K562 (cell line): ENCODE results near the gene SDCCAG8. TPM values are rescaled to one million over a fixed set of nuclear protein-coding genes. Genes with fewer than 3 reads are reported as not detected.

ENCODE experiments used
- ATAC-seq: fragments of 200-7000 bp; cut with Tn5 transposase; 3 replicates; pipeline ENCODE4 v1.9.1; 2020; ENCODE audit warnings: moderate library complexity
- BruUV-seq: library from RNA; stranded (reverse); fragments of 400-500 nt; replicated peaks from 2 replicates; lab custom pipeline; 2021; lab: Mats Ljungman, UMichigan
- CTCF ChIA-PET: fragments of 300-600 bp; formaldehyde crosslinking; extraction: SDS; loops from one replicate; lab custom pipeline; 2021; ENCODE audit warnings: low intra/inter-chr PET ratio; lab: Yijun Ruan, JAX
- POLR2A ChIA-PET: fragments of 300-600, 350-650 bp; sonication (Branson Sonifier 250); formaldehyde crosslinking; extraction: SDS; loops from one replicate; lab custom pipeline; 2021; ENCODE audit warnings: antibody characterized with exemption, inconsistent platforms; lab: Yijun Ruan, JAX
- DNase-seq, 4 experiments: peaks; one replicate each; pipeline versions ENCODE4 v3.0.0 to v3.0.0-alpha.2; 2011 to 2018; ENCODE audit warnings: low spot score in 3 of 4, mixed read lengths in 3 of 4; ENCODE audit errors: extremely low read depth in 1 of 4
- FAIRE-seq: peaks from 2 replicates; lab custom pipeline; 2011; peaks lifted over from hg19 to GRCh38; lab: Jason Lieb, UNC
- H2AFZ ChIP-seq: 2 replicates; pipeline ENCODE4 v1.6.0; 2011; ENCODE audit warnings: low read depth, low read length, control low read depth, inconsistent platforms
- H3K27ac ChIP-seq: fragments of 200-600 bp; 3 replicates; pipeline ENCODE4 v1.8.0; 2011; ENCODE audit warnings: low read depth, mild to moderate bottlenecking, control low read depth, inconsistent platforms, low read length, moderate library complexity, mixed read lengths; ENCODE audit errors: extremely low read depth
- H3K27me3 ChIP-seq, 2 experiments: fragments of 300-600 bp in 1 of 2; 2 replicates in 1 of 2; 3 replicates in 1 of 2; pipeline versions ENCODE4 v1.6.0 to v1.8.0; 2011; ENCODE audit warnings: inconsistent platforms in 2 of 2, low read length in 2 of 2, mild to moderate bottlenecking in 1 of 2, mixed read lengths in 1 of 2, moderate library complexity in 1 of 2; ENCODE audit not compliant: control insufficient read depth in 2 of 2, insufficient read depth in 2 of 2
- H3K36me3 ChIP-seq: fragments of 300-600 bp; 3 replicates; pipeline ENCODE4 v1.8.0; 2011; ENCODE audit warnings: mild to moderate bottlenecking, low read length, inconsistent platforms; ENCODE audit not compliant: control insufficient read depth, insufficient read depth
- H3K4me1 ChIP-seq, 2 experiments: fragments of 200-600 bp in 1 of 2; replicated peaks in 1 of 2; 2 replicates in 1 of 2; 3 replicates in 1 of 2; pipeline versions ENCODE4 v1.5.1 to v1.8.0; 2011; ENCODE audit warnings: inconsistent platforms in 2 of 2, low read length in 2 of 2, mild to moderate bottlenecking in 1 of 2, mixed read lengths in 1 of 2, moderate library complexity in 1 of 2; ENCODE audit not compliant: control insufficient read depth in 2 of 2, insufficient read depth in 2 of 2
- H3K4me2 ChIP-seq: 2 replicates; pipeline ENCODE4 v1.6.1; 2011; ENCODE audit warnings: low read length, control low read depth, inconsistent platforms, mixed read lengths; ENCODE audit not compliant: insufficient read depth
- H3K4me3 ChIP-seq: fragments of 200-600 bp; sonication (generic), shearing (Covaris generic); 2 replicates; pipeline ENCODE4 v1.5.1; 2016; ENCODE audit warnings: control low read depth, inconsistent platforms
- H3K79me2 ChIP-seq: fragments of 200-600 bp; 3 replicates; pipeline ENCODE4 v1.8.0; 2011; ENCODE audit warnings: low read length, inconsistent platforms; ENCODE audit not compliant: control insufficient read depth, insufficient read depth
- H3K9ac ChIP-seq, 2 experiments: 2 replicates each; pipeline versions ENCODE4 v1.6.0 to v1.6.1; 2011; ENCODE audit warnings: low read depth in 2 of 2, low read length in 2 of 2, control low read depth in 1 of 2, inconsistent platforms in 1 of 2, mild to moderate bottlenecking in 1 of 2, mixed read lengths in 1 of 2; ENCODE audit not compliant: insufficient read depth in 1 of 2
- H3K9me1 ChIP-seq: one replicate; pipeline ENCODE4 v1.6.0; 2011; ENCODE audit warnings: inconsistent platforms, mild to moderate bottlenecking, low read length, moderate library complexity; ENCODE audit not compliant: control insufficient read depth, insufficient read depth
- H3K9me3 ChIP-seq: replicated peaks from 2 replicates; pipeline ENCODE4 v1.5.1; 2011; ENCODE audit warnings: low read depth, low read length, inconsistent platforms; ENCODE audit not compliant: control insufficient read depth, insufficient read depth
- H4K20me1 ChIP-seq: replicated peaks from 2 replicates; pipeline ENCODE4 v1.6.1; 2011; ENCODE audit warnings: low read length, inconsistent platforms, mixed read lengths; ENCODE audit not compliant: control insufficient read depth, insufficient read depth
- ARID3B ChIP-seq: fragments of 250-450 bp; sonication (Bioruptor Pico); IDR thresholded peaks from 2 replicates; pipeline ENCODE4 v1.4.0; 2020; ENCODE audit warnings: borderline replicate concordance
- ARNT ChIP-seq, 2 experiments: fragments of 450-650 bp; IDR thresholded peaks; 2 replicates each; pipeline ENCODE4 v1.6.1; 2016; ENCODE audit warnings: mild to moderate bottlenecking in 1 of 2
- CREBBP ChIP-seq: IDR thresholded peaks from one replicate; pipeline ENCODE4 v1.6.1; 2012; ENCODE audit warnings: low read depth, mild to moderate bottlenecking, control low read depth, inconsistent platforms, low read length
- EP400 ChIP-seq: fragments of 450-650 bp; IDR thresholded peaks from 2 replicates; pipeline ENCODE4 v1.6.1; 2017; ENCODE audit warnings: antibody characterized with exemption, mild to moderate bottlenecking, moderate library complexity
- HDAC8 ChIP-seq: fragments of 450-650 bp; IDR thresholded peaks from 2 replicates; pipeline ENCODE4 v1.6.1; 2016; ENCODE audit warnings: mild to moderate bottlenecking, missing genetic modification characterization, moderate library complexity, missing compliant biosample characterization
- PML ChIP-seq: IDR thresholded peaks from 2 replicates; pipeline ENCODE4 v1.6.1; 2012; ENCODE audit warnings: low read length, inconsistent platforms
- POLR2H ChIP-seq: IDR thresholded peaks from 2 replicates; pipeline ENCODE4 v1.6.1; 2016; ENCODE audit warnings: missing genetic modification characterization, low read depth, mild to moderate bottlenecking, control low read depth, missing compliant biosample characterization, moderate library complexity
- SMAD1 ChIP-seq: fragments of 150-350 bp; IDR thresholded peaks from 2 replicates; pipeline ENCODE4 v1.6.1; 2014; ENCODE audit warnings: low read length, low read depth; ENCODE audit not compliant: partially characterized antibody
- TAF1 ChIP-seq: IDR thresholded peaks from 2 replicates; pipeline ENCODE4 v1.6.1; 2011; ENCODE audit warnings: mild to moderate bottlenecking, low read length, moderate library complexity; ENCODE audit not compliant: insufficient read depth, control insufficient read depth, severe bottlenecking; ENCODE audit errors: extremely low read depth
- TCF3 ChIP-seq: sonication (generic); formaldehyde crosslinking; IDR thresholded peaks from 2 replicates; pipeline ENCODE4 v1.4.0; 2020; ENCODE audit warnings: mild to moderate bottlenecking, missing genetic modification reagents
- ZFPM2 ChIP-seq: fragments of 250-450 bp; sonication (Bioruptor Pico); IDR thresholded peaks from 2 replicates; pipeline ENCODE4 v1.5.1; 2022; ENCODE audit warnings: mild to moderate bottlenecking
- ZNF12 ChIP-seq: sonication (generic); formaldehyde crosslinking; IDR thresholded peaks from 2 replicates; pipeline ENCODE4 v1.4.0; 2020; ENCODE audit warnings: mild to moderate bottlenecking, missing genetic modification reagents
- ZNF436 ChIP-seq: fragments of 250-450, 450-650 bp; sonication (Bioruptor Pico); formaldehyde crosslinking; IDR thresholded peaks from 2 replicates; pipeline ENCODE4 v1.7.0; 2020; ENCODE audit warnings: mild to moderate bottlenecking
- ZNF740 ChIP-seq, 3 experiments: fragments of 200-800 bp in 1 of 3; sonication (Bioruptor generic) in 1 of 3; sonication (generic) in 1 of 3; formaldehyde crosslinking in 1 of 3; IDR thresholded peaks; 2 replicates each; pipeline versions ENCODE4 v1.6.1 to v1.8.0; 2016 to 2022; ENCODE audit warnings: mild to moderate bottlenecking in 2 of 3, missing compliant biosample characterization in 2 of 3, missing genetic modification characterization in 2 of 3, missing genetic modification reagents in 1 of 3
- whole genome bisulfite sequencing: fragments of 100-300 bp; shearing (Covaris generic); methylation state at CpG from one replicate; pipeline ENCODE4 v1.1.6; 2016; ENCODE audit warnings: low coverage, mixed read lengths; ENCODE audit not compliant: insufficient coverage; ENCODE audit errors: missing lambda C conversion rate; 5-methylcytosine and 5-hydroxymethylcytosine counted together
- in situ Hi-C: fragments of 300-500 bp; cut with MboI; formaldehyde crosslinking; loops from 4 replicates; pipeline ENCODE4 v1.15.0; 2018; ENCODE audit warnings: inconsistent platforms, mixed read lengths
- intact Hi-C: fragments of 100-400 bp; cut with micrococcal nuclease; formaldehyde crosslinking; loops from 2 replicates; pipeline ENCODE4 v1.14.2; 2022
- polyA plus RNA-seq, 8 experiments: library from polyadenylated mRNA; depleted of rRNA in 4 of 8; stranded (reverse) in 5 of 8; unstranded in 3 of 8; fragments of >200 nt; fragmentation: Nextera tagmentation in 2 of 8; fragmentation: Illumina TruSeq in 1 of 8; extraction: Ambion mirVana in 2 of 8; extraction: Trizol in 1 of 8; gene quantifications; 2 replicates each; pipeline versions ENCODE4 v1.2.1 to v1.2.3, GENCODE V29; 2011 to 2014; ENCODE audit warnings: inconsistent platforms in 1 of 8, missing spikeins in 1 of 8
- total RNA-seq, 7 experiments: library from RNA; depleted of rRNA in 6 of 7; stranded (reverse); fragments of >200 nt in 6 of 7; fragmentation: Illumina TruSeq in 2 of 7; extraction: Trizol in 2 of 7; gene quantifications; 2 replicates each; pipeline versions ENCODE4 v1.2.1 to v1.2.3, GENCODE V29; 2011 to 2021; ENCODE audit warnings: low replicate concordance in 1 of 7

SDCCAG8 gene
- total and polyA plus RNA-seq, 9 of the 15 experiments (the other 6 are each of a cell fraction or from before 2014, with no cell fraction given) = 17.9 to 36.7 (median 25.4) TPM

DNA sequence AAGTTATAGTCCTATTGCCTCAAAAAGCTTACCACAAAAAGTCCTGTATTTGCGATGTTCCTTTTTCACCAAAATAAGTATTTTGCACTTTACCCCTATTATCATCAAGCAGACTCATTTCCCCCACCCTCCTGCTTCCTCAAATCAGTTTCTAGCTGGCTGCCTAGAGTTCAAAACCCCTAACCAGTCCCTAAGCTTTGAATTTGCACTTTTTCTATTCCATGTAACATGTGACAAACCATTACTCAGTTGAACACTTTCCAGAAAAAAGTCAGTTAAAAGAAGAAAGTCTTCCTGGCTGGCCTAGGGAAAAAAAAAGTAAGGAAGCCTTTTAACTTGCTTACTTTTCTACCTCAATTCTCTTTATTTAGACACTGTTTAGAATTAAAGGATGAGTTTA lies 8.9 kb upstream of the SDCCAG8 start (continued):
- TF ChIP-seq ARID3B (CRISPR knock-in tag) = no peak
- no peak for TF ChIP-seq HDAC8 (tag)

- ATAC-seq = no peak
- intact Hi-C loops (no loop called here), in situ Hi-C loops (no loop called here)
- Histone ChIP-seq H3K4me2 (no peak overlapping the region), H3K27me3 (no peaks in the 10 kb centered on the region), H4K20me1 (no peaks in the 10 kb centered on the region), H3K36me3 (peaks cover 18% of the 10 kb centered on the region; the same call in 1 of the 3 replicates), H3K9ac (no peak overlapping the region)
- no peak for FAIRE-seq
- POLR2A ChIA-PET = interaction anchor here (2.6 kb wide), 1 partner anchor 10 kb away, joined by 8 read pairs; no protein-coding TSS in a partner anchor
- no TSS peak for BruUV-seq
- CTCF ChIA-PET = no interaction called here
- DNase-seq = no peak
- TF ChIP-seq EP400 (no peak), ZNF12 (CRISPR knock-in tag) (no peak), ZNF740 (CRISPR knock-in tag; IDR thresholded peaks at IDR 0.05) (no peak), ZNF740 (tag; IDR thresholded peaks at IDR 0.05) (no peak), TAF1 (no peak), SMAD1 (no peak), ZNF436 (CRISPR knock-in tag) (no peak), CREBBP (no peak), ARNT (IDR thresholded peaks at IDR 0.05) (no peak), PML (no peak), POLR2H (no peak), TCF3 (no peak), ZFPM2 (CRISPR knock-in tag) (no peak)
- TF ChIP-seq, all 486 proteins: peak for 0
- Histone ChIP-seq H3K9me1 (no peaks in the 10 kb centered on the region), H3K27ac (no peak overlapping the region), H3K79me2 (peaks cover 96% of the 10 kb centered on the region), H2AFZ (no peak overlapping the region), H3K4me1 (peaks cover 0 to 18% of the 10 kb centered on the region in 2 experiments; a peak in 4 of 5 replicates), H3K9me3 (no peaks in the 10 kb centered on the region), H3K4me3 (no peak overlapping the region)
- 81% methylated on average over 3 of the region's 3 CpGs for WGBS
Observed at GRCh38 chr1:243247901-243248300, 7.9 kb upstream of the SDCCAG8 start.
